GM23248 (cell line): ENCODE data around the gene CD300LF.

Experiments used
- EZH2 ChIP-seq: fragments of 200-600 bp; sonication (generic); IDR thresholded peaks from 2 replicates; pipeline ENCODE4 v1.6.1; 2018; ENCODE audit warnings: antibody characterized with exemption, mild to moderate bottlenecking; ENCODE audit not compliant: insufficient read depth, poor library complexity, severe bottlenecking
- EZH2phosphoT487 ChIP-seq: fragments of 200-600 bp; sonication (generic); IDR thresholded peaks from 2 replicates; pipeline ENCODE4 v1.6.1; 2018; ENCODE audit warnings: antibody characterized with exemption, moderate library complexity, mild to moderate bottlenecking, low read depth; ENCODE audit not compliant: insufficient read depth

GRCh38 chr17:74678541-74678940, 34.2 kb downstream of the CD300LF start:
- TF ChIP-seq EZH2 = no peak
- no peak for TF ChIP-seq EZH2phosphoT487
